HepG2 (cell line): ENCODE measurements around the gene RNGTT.

Experiments used
- CBX1 ChIP-seq: IDR thresholded peaks from one replicate; pipeline ENCODE4 v1.6.1; 2016; ENCODE audit warnings: antibody characterized with exemption, low read depth
- FOSL2 ChIP-seq: sonication (generic); formaldehyde crosslinking; IDR thresholded peaks from 2 replicates; pipeline ENCODE4 v1.4.0; 2020; ENCODE audit warnings: missing genetic modification reagents
- PTBP1 ChIP-seq: fragments of 200-400 bp; formaldehyde crosslinking; IDR thresholded peaks from 2 replicates; pipeline ENCODE4 v1.6.1; 2018; ENCODE audit warnings: low read length, low read depth; ENCODE audit not compliant: poor library complexity, severe bottlenecking
- TAF1 ChIP-seq: sonication (generic); formaldehyde crosslinking; IDR thresholded peaks from 2 replicates; pipeline ENCODE4 v1.4.0; 2020; ENCODE audit warnings: missing genetic modification reagents
- ZFP62 ChIP-seq: sonication (generic); formaldehyde crosslinking; IDR thresholded peaks from 2 replicates; pipeline ENCODE4 v1.4.0; 2020; ENCODE audit warnings: missing genetic modification reagents
- TF ChIP-seq, protein P1 (sequence below): sonication (generic); formaldehyde crosslinking; IDR thresholded peaks from 2 replicates; pipeline ENCODE4 v1.5.0; 2020; ENCODE audit warnings: mild to moderate bottlenecking, missing genetic modification reagents, moderate library complexity
- TF ChIP-seq, protein P2 (sequence below): IDR thresholded peaks from 2 replicates; pipeline ENCODE4 v1.6.1; 2016; ENCODE audit warnings: missing genetic modification reagents, missing compliant biosample characterization

DNA sequence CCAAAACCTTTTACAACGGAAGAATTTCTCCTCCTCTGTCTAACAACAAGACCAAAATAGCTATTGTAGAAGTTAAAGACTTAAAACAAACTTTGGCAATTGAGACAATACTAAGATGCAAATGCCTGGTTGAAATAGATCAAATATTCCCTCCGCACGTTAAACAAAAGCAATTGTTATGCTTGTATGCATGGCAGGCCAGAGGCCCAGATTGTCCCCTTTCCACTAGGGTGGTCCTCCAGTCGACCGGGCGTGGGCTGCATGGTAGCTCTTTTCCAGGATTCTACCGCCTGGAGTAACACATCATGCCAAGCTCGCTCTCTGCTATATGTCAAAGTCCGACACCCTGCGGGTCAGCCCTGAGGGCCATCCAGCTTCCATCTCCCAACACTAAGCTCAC, 234.7 kb downstream of the RNGTT start:
- TF ChIP-seq, protein P1, sequence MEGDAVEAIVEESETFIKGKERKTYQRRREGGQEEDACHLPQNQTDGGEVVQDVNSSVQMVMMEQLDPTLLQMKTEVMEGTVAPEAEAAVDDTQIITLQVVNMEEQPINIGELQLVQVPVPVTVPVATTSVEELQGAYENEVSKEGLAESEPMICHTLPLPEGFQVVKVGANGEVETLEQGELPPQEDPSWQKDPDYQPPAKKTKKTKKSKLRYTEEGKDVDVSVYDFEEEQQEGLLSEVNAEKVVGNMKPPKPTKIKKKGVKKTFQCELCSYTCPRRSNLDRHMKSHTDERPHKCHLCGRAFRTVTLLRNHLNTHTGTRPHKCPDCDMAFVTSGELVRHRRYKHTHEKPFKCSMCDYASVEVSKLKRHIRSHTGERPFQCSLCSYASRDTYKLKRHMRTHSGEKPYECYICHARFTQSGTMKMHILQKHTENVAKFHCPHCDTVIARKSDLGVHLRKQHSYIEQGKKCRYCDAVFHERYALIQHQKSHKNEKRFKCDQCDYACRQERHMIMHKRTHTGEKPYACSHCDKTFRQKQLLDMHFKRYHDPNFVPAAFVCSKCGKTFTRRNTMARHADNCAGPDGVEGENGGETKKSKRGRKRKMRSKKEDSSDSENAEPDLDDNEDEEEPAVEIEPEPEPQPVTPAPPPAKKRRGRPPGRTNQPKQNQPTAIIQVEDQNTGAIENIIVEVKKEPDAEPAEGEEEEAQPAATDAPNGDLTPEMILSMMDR = no peak
- TF ChIP-seq PTBP1 (no peak), ZFP62 (CRISPR knock-in tag) (no peak), FOSL2 (CRISPR knock-in tag) (no peak), TAF1 (CRISPR knock-in tag) (no peak), CBX1 (no peak)
- TF ChIP-seq, protein P2, sequence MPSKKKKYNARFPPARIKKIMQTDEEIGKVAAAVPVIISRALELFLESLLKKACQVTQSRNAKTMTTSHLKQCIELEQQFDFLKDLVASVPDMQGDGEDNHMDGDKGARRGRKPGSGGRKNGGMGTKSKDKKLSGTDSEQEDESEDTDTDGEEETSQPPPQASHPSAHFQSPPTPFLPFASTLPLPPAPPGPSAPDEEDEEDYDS (CRISPR knock-in tag) = no peak
